Umbilical cord (tissue), 2 donors: ENCODE measurements around the gene ZKSCAN8. TPM values are rescaled to one million over a fixed set of nuclear protein-coding genes. Genes with fewer than 3 reads are reported as not detected.

Experiments
- DNase-seq: peaks from one replicate; pipeline ENCODE4 v3.0.0-alpha.2; 2015; ENCODE audit warnings: low spot score
- total RNA-seq: library from RNA; depleted of rRNA; stranded (reverse); fragments of >200 nt; gene quantifications from one replicate; pipeline ENCODE4 v1.2.3, GENCODE V29; 2014; ENCODE audit warnings: low replicate concordance; ENCODE audit not compliant: insufficient read depth

The ZKSCAN8 gene
- total RNA-seq, 1 donor from 2014 or later, result 19.5 TPM

DNA sequence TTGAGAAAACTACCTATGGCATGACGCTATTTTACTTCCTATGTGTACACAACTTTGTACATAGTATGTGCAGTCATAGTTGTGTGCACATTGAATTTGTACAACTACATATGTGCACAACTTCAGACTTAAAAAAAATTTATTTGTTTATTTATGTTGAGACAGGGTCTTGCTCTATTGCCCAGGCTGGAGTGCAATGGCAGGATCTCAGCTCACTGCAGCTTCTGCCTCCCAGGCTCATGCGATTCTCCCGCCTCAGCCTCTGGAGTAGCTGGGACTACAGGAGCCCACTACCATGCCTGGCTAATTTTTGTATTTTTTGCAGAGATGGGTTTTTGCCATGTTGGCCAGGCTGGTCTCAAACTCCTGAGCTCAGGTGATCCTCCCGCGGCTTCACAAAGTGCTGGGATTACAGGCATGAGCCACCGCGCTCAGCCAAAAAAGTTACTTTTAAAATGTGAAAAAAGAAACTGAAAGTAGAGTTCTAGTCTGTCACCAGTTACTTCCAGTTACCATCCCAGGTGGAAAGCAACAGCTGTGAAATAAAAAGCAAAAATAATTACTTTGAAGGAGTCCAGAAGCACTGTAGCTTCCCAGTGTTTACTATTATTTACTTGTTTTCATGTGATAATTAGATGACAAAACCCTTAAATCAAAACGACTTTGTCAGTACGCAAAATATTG, 1.7 kb upstream of the ZKSCAN8 start:
- DNase-seq, result no peak

DNA sequence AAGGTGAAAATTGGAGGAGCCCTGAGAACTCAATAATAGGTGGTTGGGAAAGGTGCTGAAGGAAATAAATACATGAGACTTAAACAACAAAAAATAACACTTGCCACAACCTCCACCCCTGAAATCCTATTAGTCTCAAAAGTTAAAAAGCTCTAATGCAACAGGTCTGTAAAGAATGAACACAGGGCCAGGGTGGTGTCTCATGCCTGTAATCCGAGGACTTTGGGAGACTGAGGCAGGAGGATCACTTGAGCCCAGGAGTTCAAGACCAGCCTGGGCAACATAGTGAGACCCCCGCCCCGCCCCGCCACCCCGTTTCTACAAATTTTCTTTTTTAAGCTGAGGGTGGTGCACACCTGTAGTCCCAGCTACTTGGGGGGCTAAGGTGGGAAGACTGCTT, 1.1 kb upstream of the ZKSCAN8 start:
- no peak for DNase-seq

DNA sequence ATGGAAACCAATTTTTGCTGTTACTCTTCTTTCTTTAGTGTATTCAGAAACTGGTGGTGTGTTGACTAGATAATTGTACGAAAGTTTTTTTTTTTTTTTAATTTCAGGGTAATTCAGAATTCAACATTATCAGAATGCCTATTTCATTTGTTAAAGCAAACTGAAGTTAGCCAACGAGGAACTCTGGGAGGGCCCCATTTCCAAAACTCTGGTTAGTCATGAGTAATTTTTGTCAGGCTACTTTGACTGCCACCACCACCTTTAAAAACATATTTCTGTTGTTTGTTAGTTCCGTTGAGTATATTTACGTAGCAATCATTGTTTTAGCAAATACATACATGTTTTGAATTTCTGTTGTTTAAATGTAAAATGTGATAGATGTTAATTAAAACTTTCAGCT, 763 bp downstream of the ZKSCAN8 start:
- DNase-seq, result no peak

DNA sequence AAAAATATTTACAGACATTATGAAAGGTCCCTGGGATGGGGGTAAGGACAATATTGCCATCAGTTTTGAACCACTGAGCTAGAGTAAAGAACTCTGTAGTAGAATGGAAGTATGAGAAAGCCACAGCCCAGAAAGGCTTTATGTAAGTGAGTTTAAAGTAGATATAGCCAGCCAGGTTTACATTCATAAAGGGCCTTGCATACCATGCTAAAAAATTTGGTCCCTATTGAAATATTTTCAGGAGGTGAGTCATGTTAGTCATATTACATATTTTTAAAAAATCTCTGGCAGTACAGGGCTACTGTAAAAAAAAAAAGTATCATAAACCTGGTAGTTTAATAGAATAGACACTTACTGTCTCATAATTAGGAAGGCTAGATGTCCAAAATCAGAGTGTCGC, 3.5 kb downstream of the ZKSCAN8 start:
- DNase-seq, result no peak

DNA sequence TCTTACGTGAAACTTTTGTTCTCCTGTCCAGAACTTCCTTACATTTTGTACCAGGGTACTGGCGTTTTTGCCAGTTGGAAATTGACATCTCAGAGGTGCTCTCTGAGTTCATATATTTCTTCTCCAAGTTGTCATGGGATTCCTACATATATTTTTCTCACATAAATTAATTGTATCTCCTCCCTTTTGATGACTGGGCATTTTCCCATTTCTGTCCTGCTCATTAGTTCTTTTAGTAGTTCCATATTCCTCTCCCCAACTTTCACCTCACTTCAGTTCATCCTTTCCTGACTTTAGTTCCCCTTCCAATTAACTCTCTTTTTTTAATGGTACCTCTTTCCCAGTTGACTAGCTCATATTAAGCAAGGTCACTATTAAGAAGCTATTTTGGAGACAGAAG, 10.8 kb downstream of the ZKSCAN8 start:
- DNase-seq, result no peak

DNA sequence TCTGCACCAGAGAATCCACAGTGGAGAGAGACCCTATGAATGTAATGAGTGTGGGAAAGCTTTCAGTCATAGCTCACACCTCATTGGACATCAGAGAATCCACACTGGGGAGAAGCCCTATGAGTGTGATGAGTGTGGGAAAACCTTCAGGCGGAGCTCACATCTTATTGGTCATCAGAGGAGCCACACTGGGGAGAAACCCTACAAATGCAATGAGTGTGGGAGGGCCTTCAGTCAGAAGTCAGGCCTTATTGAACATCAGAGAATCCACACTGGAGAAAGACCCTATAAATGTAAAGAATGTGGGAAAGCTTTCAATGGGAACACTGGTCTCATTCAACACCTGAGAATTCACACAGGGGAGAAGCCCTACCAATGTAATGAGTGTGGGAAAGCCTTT, 11.9 kb downstream of the ZKSCAN8 start:
- no peak for DNase-seq

DNA sequence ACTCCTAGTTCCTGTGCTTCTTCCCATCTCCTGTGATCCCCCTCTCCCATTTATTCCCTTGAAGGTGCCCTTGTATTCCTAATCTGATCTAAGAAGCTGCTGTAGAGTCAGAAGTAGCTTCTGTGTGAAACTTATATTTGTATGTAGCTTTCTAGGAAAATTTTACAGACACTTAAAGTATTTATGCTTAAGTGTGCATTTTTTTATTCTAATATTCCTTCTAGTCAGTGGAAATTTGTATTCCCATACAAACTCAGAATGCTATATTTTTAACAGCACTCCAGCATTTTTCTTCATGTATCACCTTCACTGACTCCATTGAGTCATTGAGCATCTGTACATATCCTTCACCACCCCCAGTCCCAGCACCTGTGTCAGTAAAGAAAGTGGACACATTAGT, 12.7 kb downstream of the ZKSCAN8 start:
- no peak for DNase-seq

DNA sequence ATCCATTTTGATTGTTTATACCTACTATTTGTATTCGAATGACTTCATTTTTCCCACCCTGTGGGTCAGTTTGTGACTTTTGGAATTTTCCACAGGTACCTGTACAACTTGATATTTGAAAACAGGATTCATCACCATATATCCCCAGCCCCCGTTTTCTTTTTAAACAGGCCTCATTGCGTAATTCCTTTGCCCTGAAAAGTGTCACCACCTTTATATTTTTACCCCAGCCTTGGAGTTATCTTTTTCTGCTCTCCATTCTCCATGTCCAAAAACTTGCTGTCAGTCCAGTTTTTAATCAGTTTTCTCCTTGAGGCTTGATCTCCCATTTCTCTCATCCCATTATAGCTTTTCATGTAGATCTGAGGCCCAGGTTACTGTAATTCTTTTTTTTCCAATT, 16.6 kb downstream of the ZKSCAN8 start:
- no peak for DNase-seq

DNA sequence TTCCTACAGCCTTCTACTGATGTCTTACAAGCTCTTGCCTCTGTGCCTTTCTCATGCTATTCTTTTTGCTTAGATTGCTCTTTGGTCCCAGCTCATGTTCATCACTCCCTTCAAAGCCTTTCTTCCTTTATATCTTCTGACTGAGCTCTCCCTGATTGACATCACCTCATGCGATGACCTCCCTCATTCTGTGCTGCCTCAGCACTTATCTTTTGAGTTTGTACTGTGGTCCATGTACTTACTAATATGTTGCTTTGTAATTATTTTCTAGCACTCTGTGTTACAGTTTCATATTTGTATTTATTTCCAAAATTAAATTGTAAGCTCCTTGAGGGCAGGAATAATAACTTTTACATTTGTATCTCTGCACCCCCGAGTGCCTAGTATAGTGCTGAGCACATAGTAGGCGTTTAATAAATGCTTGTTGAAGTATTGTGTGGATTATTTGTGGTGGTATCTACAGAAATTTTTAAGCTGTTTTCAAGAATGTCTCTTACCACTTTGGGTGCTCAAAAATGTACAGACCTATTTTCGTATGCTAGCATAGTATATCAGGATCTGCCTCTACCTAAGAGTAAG, 17.4 kb downstream of the ZKSCAN8 start:
- no peak for DNase-seq

DNA sequence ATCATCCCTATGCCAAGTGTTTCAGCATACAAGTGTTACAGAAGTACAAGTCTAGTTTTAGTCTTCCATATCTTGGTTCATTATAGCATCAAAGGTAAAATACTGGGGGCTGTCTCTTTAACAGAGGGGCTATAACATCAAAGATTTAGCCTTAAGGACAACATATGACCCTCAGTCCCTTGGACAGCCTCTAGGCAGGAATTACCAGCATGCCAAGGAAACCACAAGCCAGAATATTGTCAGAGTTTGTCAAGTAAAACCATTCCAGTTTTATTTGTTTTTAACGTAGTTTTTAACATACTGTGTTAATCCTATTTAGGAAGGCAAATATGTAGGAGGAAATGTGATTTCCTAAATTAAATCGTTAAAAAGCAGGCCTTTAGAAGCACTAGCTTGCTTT, 18.6 kb downstream of the ZKSCAN8 start:
- DNase-seq, result no peak

DNA sequence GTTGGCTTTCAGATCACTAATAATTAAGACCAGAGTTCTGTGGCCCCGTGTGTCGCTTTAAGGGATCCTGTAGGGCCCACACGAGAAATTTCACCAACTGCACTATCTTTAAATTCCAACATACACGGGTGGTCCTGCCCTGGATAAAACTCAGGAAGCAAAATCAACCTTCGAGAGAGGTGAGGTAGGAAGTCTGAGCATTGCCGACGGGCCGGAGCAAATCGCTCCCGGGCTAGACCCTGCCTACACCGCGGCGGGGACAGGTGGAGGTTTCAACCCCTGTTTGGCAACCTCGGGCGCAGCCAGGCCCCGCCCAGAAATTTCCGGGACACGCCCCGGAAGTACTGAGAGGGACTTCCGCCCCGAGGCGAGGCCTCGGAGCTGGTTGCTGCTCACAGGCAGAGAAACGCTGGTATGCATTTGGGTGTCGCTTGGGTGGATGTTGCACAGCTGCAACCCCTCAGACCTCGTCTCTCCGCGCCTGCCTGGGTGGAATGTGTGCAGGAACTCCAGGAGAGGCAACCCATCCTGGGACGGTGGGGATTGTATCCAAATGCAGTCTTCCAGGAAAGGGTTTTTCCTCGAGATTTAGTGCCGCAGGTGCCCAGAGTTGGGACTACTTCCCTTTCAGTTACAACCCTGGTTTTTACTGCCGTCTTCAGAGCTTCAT, 19.9 kb downstream of the ZKSCAN8 start:
- peak; percentile 71 for DNase-seq

DNA sequence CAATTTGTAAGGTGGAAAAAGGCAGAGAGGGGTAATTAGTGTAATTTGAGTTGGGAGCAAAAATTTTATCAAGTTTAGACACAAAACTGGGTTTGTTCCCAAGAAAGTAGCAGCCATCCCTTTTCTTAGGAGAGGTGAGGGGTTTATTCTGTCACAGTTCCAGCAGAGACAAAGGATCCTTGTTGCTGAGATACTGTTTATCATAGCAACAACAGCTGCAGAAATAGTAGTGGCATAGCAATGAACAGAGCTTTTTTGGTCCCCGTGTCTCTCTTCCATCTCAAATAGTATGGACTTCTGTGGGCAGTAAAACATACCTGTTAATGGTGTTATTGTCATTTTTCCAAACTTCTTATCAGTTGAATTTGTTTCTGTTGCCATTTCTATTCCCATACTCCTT, 23.9 kb downstream of the ZKSCAN8 start:
- no peak for DNase-seq

DNA sequence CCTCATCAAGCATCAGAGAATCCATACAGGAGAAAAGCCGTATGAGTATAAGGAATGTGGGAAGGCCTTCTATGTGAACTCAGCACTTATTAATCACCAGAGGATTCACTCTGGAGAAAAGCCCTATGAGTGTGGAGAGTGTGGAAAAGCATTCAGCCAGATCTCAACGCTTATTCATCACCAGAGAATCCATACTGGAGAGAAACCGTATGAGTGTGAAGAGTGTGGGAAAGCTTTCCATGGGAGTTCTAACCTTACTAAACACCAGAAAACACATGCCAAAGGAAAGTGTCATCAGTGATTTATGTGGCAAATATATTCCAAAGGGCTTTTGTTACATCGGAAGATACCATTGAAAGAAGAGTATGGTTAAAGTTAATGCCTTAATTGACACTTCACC, 25.4 kb downstream of the ZKSCAN8 start:
- no peak for DNase-seq

DNA sequence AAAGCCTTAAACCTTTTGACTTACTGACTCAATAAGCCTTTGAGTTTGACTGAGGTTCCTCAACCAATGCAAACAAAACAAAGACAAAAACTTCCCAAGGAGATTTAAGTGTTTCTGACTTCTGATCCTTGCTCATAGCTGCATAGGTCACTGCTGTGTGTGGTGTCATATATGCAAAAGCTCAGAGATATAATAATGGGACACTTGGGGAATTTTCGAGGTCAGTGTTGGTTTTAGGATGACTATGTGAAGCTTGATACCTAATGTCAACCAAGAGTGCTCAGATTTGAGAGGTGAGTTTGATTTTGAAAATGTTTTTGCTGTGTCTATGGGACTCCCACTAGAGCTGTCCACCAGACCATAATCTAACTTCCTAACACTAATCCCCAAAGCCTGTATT, 26.2 kb downstream of the ZKSCAN8 start:
- DNase-seq, result no peak

DNA sequence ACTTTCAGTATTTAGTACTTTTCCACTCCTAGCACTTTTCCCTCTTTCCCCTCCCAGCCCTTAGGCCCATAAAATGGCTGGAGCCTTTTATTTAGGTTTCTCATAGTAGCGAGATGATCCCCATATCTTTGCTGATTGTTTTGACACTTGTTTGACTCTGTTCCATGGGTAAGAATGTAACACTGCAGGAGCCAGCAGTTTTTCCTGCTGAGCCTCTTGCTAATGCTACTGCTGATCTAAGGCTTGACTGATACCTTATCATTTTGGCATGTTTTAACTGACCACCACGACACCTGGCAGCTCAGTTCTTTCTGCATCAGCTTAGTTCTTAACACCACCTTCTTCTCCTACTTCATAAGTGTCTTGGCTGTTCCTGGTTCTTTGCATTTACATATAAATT, 29.6 kb downstream of the ZKSCAN8 start:
- no peak for DNase-seq

DNA sequence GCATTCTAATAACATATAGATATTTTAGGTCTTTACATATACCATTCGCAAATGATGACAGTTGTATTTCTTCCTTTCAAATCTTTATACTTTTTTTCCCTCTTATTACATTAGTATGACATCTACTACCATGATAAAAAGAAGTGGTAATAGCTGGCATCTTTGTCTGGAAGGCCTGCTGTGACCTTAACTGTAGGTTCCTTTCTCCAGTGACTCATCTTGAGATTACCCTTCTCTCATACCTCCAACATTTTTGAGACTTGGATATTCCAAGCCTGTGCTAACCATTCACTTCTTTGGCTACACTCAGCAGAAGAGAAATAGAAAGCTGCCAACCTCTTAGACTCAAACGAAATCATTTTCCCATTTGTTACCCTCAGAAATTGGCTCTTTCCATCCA, 30.3 kb downstream of the ZKSCAN8 start:
- no peak for DNase-seq

DNA sequence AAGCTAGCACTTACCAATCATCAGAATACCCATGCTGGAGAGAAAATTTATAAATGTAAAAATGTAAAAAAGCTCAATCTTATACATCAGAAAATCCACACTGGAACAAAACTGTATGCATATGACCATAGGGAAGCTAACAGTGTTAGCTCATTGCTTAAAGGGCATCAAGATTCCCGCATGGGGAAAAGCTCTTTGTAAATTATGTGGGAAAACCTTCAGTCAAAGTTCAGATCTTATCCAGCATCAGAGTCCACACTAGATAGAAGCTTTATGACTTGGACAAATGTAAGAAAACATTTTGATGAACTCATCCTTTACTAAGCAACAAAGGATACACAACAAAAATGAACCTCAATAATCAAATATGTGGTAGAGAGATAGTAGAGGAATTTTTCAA, 34.7 kb downstream of the ZKSCAN8 start:
- DNase-seq, result no peak

DNA sequence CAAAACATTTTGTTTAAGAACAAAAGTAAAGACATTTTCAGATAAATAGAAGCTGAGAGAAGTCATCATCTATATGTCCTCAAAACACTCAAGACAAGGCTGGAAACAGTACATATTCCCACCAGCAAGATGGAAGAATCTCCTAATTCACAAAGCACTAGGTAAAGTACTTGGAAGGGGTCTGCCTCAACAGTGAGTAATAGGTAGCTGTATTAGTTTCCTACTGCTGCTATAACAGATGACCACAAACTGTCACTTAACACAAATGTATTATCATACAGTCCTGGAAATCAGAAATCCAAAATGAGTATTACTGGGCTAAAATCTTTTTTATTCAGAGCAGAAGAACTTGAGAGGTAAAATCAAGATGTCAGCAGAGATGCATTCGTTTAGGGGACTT, 40.6 kb downstream of the ZKSCAN8 start:
- DNase-seq, result no peak

DNA sequence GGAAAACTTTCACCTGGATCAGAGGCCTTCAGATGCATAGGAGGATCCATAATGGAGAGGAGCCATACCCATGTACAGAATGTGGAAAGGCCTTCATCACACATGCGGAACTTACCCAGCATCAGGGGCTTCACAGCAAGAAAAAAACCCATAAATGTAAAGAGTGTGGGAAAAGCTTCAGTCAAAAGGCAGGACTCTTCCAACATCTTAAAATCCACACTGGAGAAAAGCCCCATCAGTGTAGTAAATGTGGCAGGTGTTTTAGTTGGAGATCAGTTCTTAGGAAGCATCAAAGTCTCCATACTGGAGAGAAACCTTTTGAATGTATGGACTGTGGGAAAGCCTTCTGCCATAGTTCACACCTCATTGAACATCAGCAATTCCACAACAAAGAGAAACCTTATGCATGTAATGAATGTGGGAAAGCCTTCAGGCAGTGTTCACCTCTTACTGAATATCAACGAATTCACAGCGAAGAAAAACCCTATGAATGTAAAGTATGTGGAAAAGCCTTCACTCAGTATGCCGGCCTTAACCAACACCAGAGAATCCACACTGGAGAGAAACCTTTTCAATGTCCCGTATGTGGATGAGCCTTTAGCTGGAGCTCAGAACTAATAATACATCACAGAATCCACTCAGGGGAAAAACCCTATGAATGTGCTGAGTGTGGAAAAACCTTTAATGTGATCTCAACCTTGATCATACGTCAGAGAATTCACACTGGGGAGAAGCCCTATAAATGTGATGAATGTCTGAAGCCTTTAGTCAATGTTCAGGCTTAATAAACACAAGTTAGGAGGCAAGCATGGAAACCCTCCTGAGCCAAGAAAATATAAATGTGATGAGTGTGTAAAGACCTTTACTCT, 46.7 kb downstream of the ZKSCAN8 start:
- DNase-seq, result no peak

DNA sequence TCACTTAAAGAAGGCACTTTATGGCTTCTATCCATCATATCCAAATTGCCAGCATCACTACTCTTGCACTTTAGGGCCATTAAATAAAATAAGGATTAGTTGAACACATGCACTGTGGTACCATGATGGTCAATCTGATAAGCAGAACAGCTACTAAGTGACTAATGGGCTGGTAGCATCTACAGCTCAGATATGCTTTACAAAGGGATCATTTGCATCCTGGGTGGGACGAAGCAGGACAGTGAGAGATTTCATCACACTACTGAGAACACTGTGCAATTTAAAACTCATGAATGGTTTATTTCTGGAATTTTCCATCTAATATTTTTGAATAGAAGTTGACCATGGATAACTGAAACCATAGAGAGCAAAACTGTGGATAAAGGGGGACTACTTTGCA, 58.3 kb downstream of the ZKSCAN8 start:
- no peak for DNase-seq

DNA sequence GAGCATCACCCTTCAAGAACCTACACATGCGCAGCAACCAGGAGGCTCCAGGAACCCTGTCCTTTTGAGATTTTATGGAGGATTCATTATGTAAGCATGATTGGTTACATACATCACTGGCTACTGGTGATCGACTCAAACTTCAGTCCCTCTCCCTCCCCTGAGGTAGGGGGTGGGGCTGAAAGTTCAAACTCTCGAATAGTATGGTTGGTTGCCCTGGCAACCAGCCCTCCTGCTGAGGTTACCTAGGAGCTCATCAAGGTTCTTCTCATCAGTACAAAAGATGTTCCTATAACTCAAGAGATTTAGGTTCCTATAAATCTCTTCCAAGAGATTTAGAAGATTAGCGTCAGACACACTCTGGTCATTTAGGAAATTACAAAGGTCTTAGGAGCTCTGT, 61.5 kb downstream of the ZKSCAN8 start:
- DNase-seq, result no peak

DNA sequence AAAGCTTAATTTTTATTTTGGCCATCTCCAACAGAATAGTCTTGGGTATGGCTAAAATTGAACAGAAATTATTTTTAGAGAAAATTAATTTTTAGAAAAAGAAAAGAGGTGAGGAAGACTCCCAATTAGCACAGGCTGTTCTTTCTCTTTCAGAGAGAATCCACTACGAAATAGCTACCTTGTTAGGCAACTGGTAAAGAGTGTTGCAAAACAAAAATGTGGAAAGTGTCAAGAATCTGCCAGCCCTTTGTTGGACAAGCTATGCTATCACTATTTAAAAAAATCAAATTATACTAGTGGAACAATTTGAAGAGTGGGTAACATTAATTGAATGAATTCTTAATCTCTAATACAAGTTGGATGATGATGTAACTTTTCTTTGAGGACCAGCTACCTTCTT, 64.2 kb downstream of the ZKSCAN8 start:
- DNase-seq, result no peak
